Skeletal muscle tissue (tissue), 4 donors: ENCODE data around the gene OR1F1. TPM values are rescaled to one million over a fixed set of nuclear protein-coding genes. Genes with fewer than 3 reads are reported as not detected.
"Not testable (repeated sequence)": the region's sequence is repeated elsewhere in the genome, so short reads cannot be mapped to it uniquely, and the experiment has no call there.

Experiments
- H3K27ac ChIP-seq: one replicate; pipeline ENCODE4 v1.7.0; 2013; ENCODE audit warnings: mild to moderate bottlenecking, low read depth, low read length, inconsistent platforms
- H3K27me3 ChIP-seq, 3 donors: one replicate each; pipeline ENCODE4 v1.7.0; 2013; ENCODE audit warnings: low read length in 3 of 3; ENCODE audit not compliant: control insufficient read depth in 3 of 3, insufficient read depth in 3 of 3
- H3K36me3 ChIP-seq, 3 donors: one replicate each; pipeline ENCODE4 v1.7.0; 2013; ENCODE audit warnings: low read length in 3 of 3; ENCODE audit not compliant: control insufficient read depth in 3 of 3, insufficient read depth in 3 of 3
- H3K4me1 ChIP-seq, 3 donors: one replicate each; pipeline ENCODE4 v1.7.0; 2013; ENCODE audit warnings: low read length in 3 of 3, mild to moderate bottlenecking in 3 of 3; ENCODE audit not compliant: control insufficient read depth in 3 of 3, insufficient read depth in 3 of 3
- H3K4me3 ChIP-seq, 3 donors: one replicate each; pipeline ENCODE4 v1.7.0; 2013; ENCODE audit warnings: low read length in 3 of 3
- H3K9ac ChIP-seq, 3 donors: one replicate each; pipeline ENCODE4 v1.7.0; 2013; ENCODE audit warnings: low read length in 3 of 3, mild to moderate bottlenecking in 3 of 3, moderate library complexity in 2 of 3, low read depth in 1 of 3
- H3K9me3 ChIP-seq, 3 donors: one replicate each; pipeline ENCODE4 v1.7.0; 2013; ENCODE audit warnings: low read length in 3 of 3; ENCODE audit not compliant: control insufficient read depth in 3 of 3
- total RNA-seq: library from RNA; depleted of rRNA; stranded (reverse); fragments of >200 nt; gene quantifications from one replicate; pipeline ENCODE4 v1.2.3, GENCODE V29; 2014
- donor health status: Osteomylitis.

OR1F1 gene
- total RNA-seq, 1 donor from 2014 or later: not detected

GRCh38 chr16:3171855-3172593 is 16.0 kb upstream of the OR1F1 start:
- Histone ChIP-seq H3K9me3 (no peaks in the 10 kb centered on the region), H3K9ac (no peak overlapping the region), H3K4me1 (peaks cover 10 to 16% (median 15%) of the 10 kb centered on the region in 3 donors), H3K36me3 (no peaks in the 10 kb centered on the region), H3K27me3 (peaks cover 77 to 85% (median 82%) of the 10 kb centered on the region in 3 donors), H3K4me3 (no peak overlapping the region), H3K27ac (no peak overlapping the region)

- Histone ChIP-seq H3K36me3 (no peaks in the 10 kb centered on the region), H3K4me1 (peaks cover 10 to 16% (median 15%) of the 10 kb centered on the region in 3 donors), H3K4me3 (no peak overlapping the region), H3K9me3 (no peaks in the 10 kb centered on the region), H3K27me3 (peaks cover 83 to 87% (median 86%) of the 10 kb centered on the region in 3 donors), H3K27ac (no peak overlapping the region), H3K9ac (no peak overlapping the region)
Observed at GRCh38 chr16:3173892-3174617, 13.9 kb upstream of the OR1F1 start.

GRCh38 chr16:3174618-3175148 is 13.3 kb upstream of the OR1F1 start:
- H3K9me3 ChIP-seq: no peaks in the 10 kb centered on the region
- peaks cover 82 to 88% (median 88%) of the 10 kb centered on the region in 3 donors for H3K27me3 ChIP-seq
- peaks cover 10 to 16% (median 15%) of the 10 kb centered on the region in 3 donors for H3K4me1 ChIP-seq

GRCh38 chr16:3175157-3176093 is 12.6 kb upstream of the OR1F1 start:
- Histone ChIP-seq H3K4me3 (no peak overlapping the region), H3K9me3 (no peaks in the 10 kb centered on the region), H3K36me3 (no peaks in the 10 kb centered on the region), H3K27me3 (peaks cover 82 to 90% (median 88%) of the 10 kb centered on the region in 3 donors), H3K27ac (no peak overlapping the region), H3K4me1 (peaks cover 9 to 16% (median 12%) of the 10 kb centered on the region in 3 donors), H3K9ac (no peak overlapping the region)

More at GRCh38 chr16:3174618-3175148, 13.3 kb upstream of the OR1F1 start:
- H3K4me3 ChIP-seq: no peak overlapping the region
- H3K9ac ChIP-seq: no peak overlapping the region
- H3K36me3 ChIP-seq: no peaks in the 10 kb centered on the region
- H3K27ac ChIP-seq: no peak overlapping the region

- peaks cover 0 to 5% (median 4%) of the 10 kb centered on the region in 3 donors for H3K4me1 ChIP-seq
- H3K9ac ChIP-seq: no peak overlapping the region
- H3K9me3 ChIP-seq: no peaks in the 10 kb centered on the region
- H3K4me3 ChIP-seq: no peak overlapping the region
- no peaks in the 10 kb centered on the region for H3K36me3 ChIP-seq
- no peak overlapping the region for H3K27ac ChIP-seq
- H3K27me3 ChIP-seq: peaks cover 83 to 91% (median 87%) of the 10 kb centered on the region in 3 donors
Observed at GRCh38 chr16:3179651-3180050, 8.4 kb upstream of the OR1F1 start.

- Histone ChIP-seq H3K4me1 (peaks cover 0 to 5% (median 4%) of the 10 kb centered on the region in 3 donors), H3K4me3 (no peak overlapping the region)
Observed at GRCh38 chr16:3180445-3180878, 7.5 kb upstream of the OR1F1 start.

GRCh38 chr16:3182293-3182607 is 5.8 kb upstream of the OR1F1 start:
- H3K36me3 ChIP-seq, H3K9me3 ChIP-seq, H3K4me3 ChIP-seq, H3K4me1 ChIP-seq, H3K9ac ChIP-seq, H3K27ac ChIP-seq: not testable (repeated sequence)
- peaks cover 75 to 83% (median 79%) of the 10 kb centered on the region in 3 donors for H3K27me3 ChIP-seq

More at GRCh38 chr16:3180445-3180878, 7.5 kb upstream of the OR1F1 start:
- Histone ChIP-seq H3K9me3 (no peaks in the 10 kb centered on the region), H3K36me3 (no peaks in the 10 kb centered on the region), H3K27me3 (peaks cover 77 to 84% (median 80%) of the 10 kb centered on the region in 3 donors), H3K9ac (no peak overlapping the region), H3K27ac (no peak overlapping the region)

- H3K9ac ChIP-seq: no peak overlapping the region
- peaks cover 0 to 5% (median 4%) of the 10 kb centered on the region in 3 donors for H3K4me1 ChIP-seq
- H3K36me3 ChIP-seq: no peaks in the 10 kb centered on the region
- H3K27me3 ChIP-seq: peaks cover 74 to 84% (median 80%) of the 10 kb centered on the region in 3 donors
- no peak overlapping the region for H3K27ac ChIP-seq
- peaks cover 0 to 5% (median 0%) of the 10 kb centered on the region in 3 donors for H3K9me3 ChIP-seq
- H3K4me3 ChIP-seq: peak overlapping the region in 1 of 3 donors; percentile 22
Observed at GRCh38 chr16:3182608-3183444, 5.2 kb upstream of the OR1F1 start.
